HEK293 (cell line): ENCODE data around the gene HDLBP.
"Not testable (repeated sequence)": the region's sequence is repeated elsewhere in the genome, so short reads cannot be mapped to it uniquely, and the experiment has no call there.

Experiments used
- CTCF ChIA-PET: fragments of 350-600 bp; formaldehyde crosslinking; extraction: SDS; loops from one replicate; lab custom pipeline; 2021; ENCODE audit warnings: antibody characterized with exemption; lab: Yijun Ruan, JAX
- POLR2A ChIA-PET: fragments of 300-600 bp; formaldehyde crosslinking; extraction: SDS; loops from one replicate; lab custom pipeline; 2020; ENCODE audit warnings: antibody characterized with exemption, inconsistent platforms; lab: Yijun Ruan, JAX
- H3K27ac ChIP-seq: fragments of 200-500 bp; sonication (Bioruptor generic); 2 replicates; pipeline ENCODE4 v1.5.1; 2014; ENCODE audit warnings: low read depth, low read length, control low read depth, inconsistent platforms; ENCODE audit errors: extremely low read depth
- H3K36me3 ChIP-seq, 2 experiments: fragments of 200-500 bp in 1 of 2; sonication (Bioruptor generic) in 1 of 2; 1 replicate in 1 of 2; 2 replicates in 1 of 2; pipeline ENCODE4 v1.5.1; 2014 to 2017; ENCODE audit warnings: inconsistent platforms in 2 of 2, low read length in 2 of 2; ENCODE audit not compliant: control insufficient read depth in 2 of 2, insufficient read depth in 1 of 2
- H3K4me1 ChIP-seq: fragments of 200-500 bp; sonication (Bioruptor generic); 2 replicates; pipeline ENCODE4 v1.5.1; 2014; ENCODE audit warnings: mild to moderate bottlenecking, low read length, inconsistent platforms; ENCODE audit not compliant: control insufficient read depth, insufficient read depth
- H3K4me3 ChIP-seq: 2 replicates; pipeline ENCODE4 v1.5.1; 2011; ENCODE audit warnings: low read depth, mild to moderate bottlenecking, control low read depth, low read length, moderate library complexity
- H3K9me3 ChIP-seq: fragments of 200-500 bp; sonication (Bioruptor generic); 2 replicates; pipeline ENCODE4 v1.5.1; 2014; ENCODE audit warnings: low read depth, low read length, inconsistent platforms; ENCODE audit not compliant: control insufficient read depth, insufficient read depth
- KLF8 ChIP-seq: fragments of 450-650 bp; formaldehyde crosslinking; IDR thresholded peaks from 2 replicates; pipeline ENCODE4 v1.5.1; 2016; ENCODE audit warnings: missing biosample characterization, missing genetic modification characterization
- KLF9 ChIP-seq: fragments of 450-650 bp; formaldehyde crosslinking; IDR thresholded peaks from 2 replicates; pipeline ENCODE4 v1.5.1; 2016; ENCODE audit warnings: missing biosample characterization, missing genetic modification characterization, low read depth
- REPIN1 ChIP-seq: fragments of 450-650 bp; formaldehyde crosslinking; IDR thresholded peaks from 2 replicates; pipeline ENCODE4 v1.5.1; 2017; ENCODE audit warnings: missing biosample characterization, missing genetic modification characterization, low read depth
- SCRT1 ChIP-seq: fragments of 450-650 bp; formaldehyde crosslinking; IDR thresholded peaks from 2 replicates; pipeline ENCODE4 v1.5.1; 2016; ENCODE audit warnings: missing biosample characterization, missing genetic modification characterization, borderline replicate concordance
- SCRT2 ChIP-seq: fragments of 450-650 bp; formaldehyde crosslinking; IDR thresholded peaks from 2 replicates; pipeline ENCODE4 v1.5.1; 2016; ENCODE audit warnings: missing biosample characterization, missing genetic modification characterization
- SETDB1 ChIP-seq: IDR thresholded peaks from one replicate; pipeline ENCODE4 v1.6.1; 2017; ENCODE audit warnings: mild to moderate bottlenecking, low read length, moderate library complexity, mixed read lengths; ENCODE audit not compliant: insufficient read length
- TRIM28 ChIP-seq: IDR thresholded peaks from 2 replicates; pipeline ENCODE4 v1.6.1; 2011; ENCODE audit warnings: low read length, control low read depth, borderline replicate concordance
- ZBTB17 ChIP-seq: fragments of 450-650 bp; formaldehyde crosslinking; IDR thresholded peaks from 2 replicates; pipeline ENCODE4 v1.5.1; 2016; ENCODE audit warnings: missing biosample characterization, missing genetic modification characterization
- ZNF121 ChIP-seq: fragments of 450-650 bp; formaldehyde crosslinking; IDR thresholded peaks from 2 replicates; pipeline ENCODE4 v1.5.1; 2016; ENCODE audit warnings: missing biosample characterization, missing genetic modification characterization
- ZNF138 ChIP-seq: fragments of 450-650 bp; formaldehyde crosslinking; IDR thresholded peaks from 2 replicates; pipeline ENCODE4 v1.5.1; 2016; ENCODE audit warnings: missing biosample characterization, missing genetic modification characterization, borderline replicate concordance
- ZNF155 ChIP-seq: fragments of 450-650 bp; formaldehyde crosslinking; IDR thresholded peaks from 2 replicates; pipeline ENCODE4 v1.5.1; 2016; ENCODE audit warnings: missing biosample characterization, missing genetic modification characterization
- ZNF214 ChIP-seq: fragments of 450-650 bp; formaldehyde crosslinking; IDR thresholded peaks from 2 replicates; pipeline ENCODE4 v1.5.1; 2017; ENCODE audit warnings: missing biosample characterization, mild to moderate bottlenecking, missing genetic modification characterization, borderline replicate concordance
- ZNF311 ChIP-seq: fragments of 450-650 bp; formaldehyde crosslinking; IDR thresholded peaks from 2 replicates; pipeline ENCODE4 v1.5.1; 2017; ENCODE audit warnings: missing biosample characterization, missing genetic modification characterization, borderline replicate concordance
- ZNF600 ChIP-seq: fragments of 450-650 bp; formaldehyde crosslinking; IDR thresholded peaks from 2 replicates; pipeline ENCODE4 v1.5.1; 2016; ENCODE audit warnings: missing biosample characterization, missing genetic modification characterization
- ZNF623 ChIP-seq: fragments of 450-650 bp; formaldehyde crosslinking; IDR thresholded peaks from 2 replicates; pipeline ENCODE4 v1.5.1; 2016; ENCODE audit warnings: missing biosample characterization, missing genetic modification characterization
- ZNF677 ChIP-seq: fragments of 450-650 bp; IDR thresholded peaks from 2 replicates; pipeline ENCODE4 v1.5.0; 2018; ENCODE audit warnings: missing biosample characterization, mild to moderate bottlenecking, missing genetic modification characterization, moderate library complexity
- ZNF792 ChIP-seq: fragments of 450-650 bp; formaldehyde crosslinking; IDR thresholded peaks from 2 replicates; pipeline ENCODE4 v1.5.1; 2016; ENCODE audit warnings: missing biosample characterization, missing genetic modification characterization
- TF ChIP-seq, protein P1 (sequence below): fragments of 450-650 bp; formaldehyde crosslinking; IDR thresholded peaks from 2 replicates; pipeline ENCODE4 v1.5.1; 2017; ENCODE audit warnings: missing biosample characterization, mild to moderate bottlenecking, missing genetic modification characterization, moderate library complexity
- TF ChIP-seq, protein P2 (sequence below): fragments of 450-650 bp; formaldehyde crosslinking; IDR thresholded peaks from 2 replicates; pipeline ENCODE4 v1.5.1; 2017; ENCODE audit warnings: missing biosample characterization, missing genetic modification characterization
- TF ChIP-seq, protein P3 (sequence below): fragments of 450-650 bp; formaldehyde crosslinking; IDR thresholded peaks from 2 replicates; pipeline ENCODE4 v1.5.1; 2016; ENCODE audit warnings: missing biosample characterization, missing genetic modification characterization
- TF ChIP-seq, protein P4 (sequence below): fragments of 450-650 bp; formaldehyde crosslinking; IDR thresholded peaks from 2 replicates; pipeline ENCODE4 v1.5.1; 2017; ENCODE audit warnings: missing biosample characterization, missing genetic modification characterization

Gene HDLBP

DNA sequence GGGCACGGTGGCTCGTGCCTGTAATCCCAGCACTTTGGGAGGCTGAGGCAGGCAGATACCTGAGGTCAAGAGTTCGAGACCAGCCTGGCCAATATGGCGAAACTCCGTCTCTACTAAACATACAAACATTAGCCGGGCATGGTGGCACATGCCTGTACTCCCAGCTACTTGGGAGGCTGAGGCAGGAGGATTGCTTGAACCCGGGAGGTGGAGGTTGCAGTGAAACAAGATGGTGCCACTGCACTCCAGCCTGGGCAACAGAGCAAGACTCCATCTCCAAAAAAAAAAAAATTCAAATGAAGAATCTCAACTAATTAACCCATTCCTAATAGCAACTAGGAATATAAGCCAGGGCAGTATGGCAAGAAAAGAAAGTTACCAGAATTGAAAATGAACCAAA lies 37.2 kb downstream of the HDLBP start:
- H3K4me3 ChIP-seq, H3K9me3 ChIP-seq, H3K36me3 ChIP-seq, H3K4me1 ChIP-seq, CTCF ChIA-PET, POLR2A ChIA-PET, H3K27ac ChIP-seq: not testable (repeated sequence)
- peak; percentile 67 for TF ChIP-seq ZNF121 (tag by site-specific recombination)

DNA sequence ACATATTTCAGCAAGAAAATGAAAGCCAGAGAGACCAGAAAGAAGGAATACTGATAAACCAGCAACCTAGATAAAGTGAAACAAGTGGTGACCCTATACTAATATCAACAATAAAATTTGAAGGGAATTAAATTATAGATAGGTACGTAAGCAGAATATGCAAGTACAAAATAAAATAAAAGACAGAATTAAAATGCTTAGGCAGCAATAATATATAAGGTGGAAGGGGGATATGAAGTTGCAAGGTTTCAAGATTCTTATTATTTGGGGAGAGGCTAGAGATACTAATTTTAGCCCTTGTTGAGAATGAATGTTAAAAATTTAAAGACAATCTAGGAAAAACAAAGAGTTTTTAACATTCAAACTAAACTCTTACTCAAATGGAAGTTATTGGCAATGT lies 39.6 kb downstream of the HDLBP start:
- CTCF ChIA-PET, result interaction anchor here (0.6 kb wide), 2 partner anchors 12 to 18 kb away, joined by 3 to 5 read pairs; no protein-coding TSS in a partner anchor
- H3K4me3 ChIP-seq, result no peak overlapping the region
- H3K27ac ChIP-seq, result no peak overlapping the region
- peaks cover 3% of the 10 kb centered on the region; the same call in 1 of the 2 replicates for H3K4me1 ChIP-seq
- no peak for TF ChIP-seq SCRT2 (tag by site-specific recombination)
- TF ChIP-seq ZNF214, result no peak
- TF ChIP-seq ZNF311 (tag by site-specific recombination), result no peak
- TF ChIP-seq, protein P1, sequence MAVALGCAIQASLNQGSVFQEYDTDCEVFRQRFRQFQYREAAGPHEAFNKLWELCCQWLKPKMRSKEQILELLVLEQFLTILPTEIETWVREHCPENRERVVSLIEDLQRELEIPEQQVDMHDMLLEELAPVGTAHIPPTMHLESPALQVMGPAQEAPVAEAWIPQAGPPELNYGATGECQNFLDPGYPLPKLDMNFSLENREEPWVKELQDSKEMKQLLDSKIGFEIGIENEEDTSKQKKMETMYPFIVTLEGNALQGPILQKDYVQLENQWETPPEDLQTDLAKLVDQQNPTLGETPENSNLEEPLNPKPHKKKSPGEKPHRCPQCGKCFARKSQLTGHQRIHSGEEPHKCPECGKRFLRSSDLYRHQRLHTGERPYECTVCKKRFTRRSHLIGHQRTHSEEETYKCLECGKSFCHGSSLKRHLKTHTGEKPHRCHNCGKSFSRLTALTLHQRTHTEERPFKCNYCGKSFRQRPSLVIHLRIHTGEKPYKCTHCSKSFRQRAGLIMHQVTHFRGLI (tag by site-specific recombination), result no peak
- TF ChIP-seq KLF8 (tag by site-specific recombination), result no peak
- TF ChIP-seq, protein P2, sequence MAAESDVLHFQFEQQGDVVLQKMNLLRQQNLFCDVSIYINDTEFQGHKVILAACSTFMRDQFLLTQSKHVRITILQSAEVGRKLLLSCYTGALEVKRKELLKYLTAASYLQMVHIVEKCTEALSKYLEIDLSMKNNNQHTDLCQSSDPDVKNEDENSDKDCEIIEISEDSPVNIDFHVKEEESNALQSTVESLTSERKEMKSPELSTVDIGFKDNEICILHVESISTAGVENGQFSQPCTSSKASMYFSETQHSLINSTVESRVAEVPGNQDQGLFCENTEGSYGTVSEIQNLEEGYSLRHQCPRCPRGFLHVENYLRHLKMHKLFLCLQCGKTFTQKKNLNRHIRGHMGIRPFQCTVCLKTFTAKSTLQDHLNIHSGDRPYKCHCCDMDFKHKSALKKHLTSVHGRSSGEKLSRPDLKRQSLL (tag by site-specific recombination), result no peak
- no peak for TF ChIP-seq ZNF155 (tag by site-specific recombination)
- TF ChIP-seq ZNF138 (tag by site-specific recombination), result no peak
- no peak for TF ChIP-seq REPIN1 (tag by site-specific recombination)
- POLR2A ChIA-PET, result no interaction called here
- H3K36me3 ChIP-seq, result no peaks in the 10 kb centered on the region
- H3K9me3 ChIP-seq, result no peaks in the 10 kb centered on the region

DNA sequence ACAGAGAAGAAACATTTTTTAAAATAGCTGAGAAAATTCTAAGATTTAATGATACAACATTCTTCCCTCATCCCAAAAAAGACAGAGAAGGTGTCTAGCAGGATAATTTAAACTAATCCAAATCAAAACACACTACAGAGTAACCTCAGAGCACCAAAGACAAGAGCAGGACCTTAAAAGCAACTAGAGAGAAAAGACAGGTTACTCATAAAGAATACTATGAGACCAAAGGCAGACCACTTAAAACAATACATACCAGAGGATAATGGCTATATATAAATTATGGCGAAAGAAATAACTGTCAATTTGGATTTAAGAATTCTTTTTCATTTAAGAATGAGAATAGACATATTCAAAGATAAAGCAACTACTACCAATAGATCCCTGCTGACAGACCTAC lies 40.0 kb downstream of the HDLBP start:
- TF ChIP-seq ZNF677 (no peak), ZNF792 (tag by site-specific recombination) (no peak), SETDB1 (peak; percentile 97), ZNF623 (tag by site-specific recombination) (no peak), TRIM28 (peak; percentile 85)
- no peak overlapping the region for H3K27ac ChIP-seq
- H3K4me1 ChIP-seq, result peaks cover 3% of the 10 kb centered on the region; the same call in 1 of the 2 replicates
- no peaks in the 10 kb centered on the region for H3K9me3 ChIP-seq
- H3K4me3 ChIP-seq, result no peak overlapping the region
- H3K36me3 ChIP-seq, result no peaks in the 10 kb centered on the region
- ChIA-PET CTCF (interaction anchor here (0.6 to 0.8 kb wide), 3 partner anchors 12 to 17 kb away, joined by 3 to 5 read pairs (median 3); no protein-coding TSS in a partner anchor), POLR2A (no interaction called here)

DNA sequence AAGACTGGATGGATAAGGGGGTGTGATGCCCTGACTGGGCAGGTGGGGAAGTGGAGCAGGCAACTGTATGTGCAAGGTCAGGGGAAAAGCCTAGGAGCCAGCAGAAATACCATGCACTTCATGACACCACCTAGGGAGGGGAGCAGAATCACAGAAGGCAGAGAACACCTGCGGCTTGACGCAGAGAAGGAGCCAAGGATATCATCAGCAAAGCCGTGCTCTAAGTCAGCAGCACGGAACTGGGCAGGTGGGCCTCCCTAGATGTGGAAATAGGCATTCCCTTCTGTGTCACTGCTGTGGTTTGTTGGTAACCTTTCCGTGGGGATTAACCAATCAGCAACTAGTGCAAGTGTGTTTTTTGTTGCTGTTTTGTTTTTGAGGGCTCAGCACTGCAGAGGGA lies 41.3 kb downstream of the HDLBP start:
- no peak overlapping the region for H3K4me3 ChIP-seq
- ChIA-PET CTCF (interaction anchor here (0.6 kb wide), 1 partner anchor 20 kb away, joined by 5 read pairs; no protein-coding TSS in a partner anchor), POLR2A (no interaction called here)
- H3K4me1 ChIP-seq, result peaks cover 6% of the 10 kb centered on the region
- H3K36me3 ChIP-seq, result peaks cover 0 to 11% of the 10 kb centered on the region in 2 experiments; a peak in 1 of 3 replicates
- no peaks in the 10 kb centered on the region for H3K9me3 ChIP-seq
- H3K27ac ChIP-seq, result no peak overlapping the region; the same call in 1 of the 2 replicates
- TF ChIP-seq ZBTB17 (tag by site-specific recombination) (peak; percentile 41; the same call in 1 of the 2 replicates), SCRT2 (tag by site-specific recombination) (peak; percentile 87), KLF9 (no peak), ZNF600 (tag by site-specific recombination) (peak; percentile 45; the same call in 1 of the 2 replicates), SCRT1 (tag by site-specific recombination) (peak; percentile 74; the same call in 1 of the 2 replicates)
- TF ChIP-seq, protein P3, sequence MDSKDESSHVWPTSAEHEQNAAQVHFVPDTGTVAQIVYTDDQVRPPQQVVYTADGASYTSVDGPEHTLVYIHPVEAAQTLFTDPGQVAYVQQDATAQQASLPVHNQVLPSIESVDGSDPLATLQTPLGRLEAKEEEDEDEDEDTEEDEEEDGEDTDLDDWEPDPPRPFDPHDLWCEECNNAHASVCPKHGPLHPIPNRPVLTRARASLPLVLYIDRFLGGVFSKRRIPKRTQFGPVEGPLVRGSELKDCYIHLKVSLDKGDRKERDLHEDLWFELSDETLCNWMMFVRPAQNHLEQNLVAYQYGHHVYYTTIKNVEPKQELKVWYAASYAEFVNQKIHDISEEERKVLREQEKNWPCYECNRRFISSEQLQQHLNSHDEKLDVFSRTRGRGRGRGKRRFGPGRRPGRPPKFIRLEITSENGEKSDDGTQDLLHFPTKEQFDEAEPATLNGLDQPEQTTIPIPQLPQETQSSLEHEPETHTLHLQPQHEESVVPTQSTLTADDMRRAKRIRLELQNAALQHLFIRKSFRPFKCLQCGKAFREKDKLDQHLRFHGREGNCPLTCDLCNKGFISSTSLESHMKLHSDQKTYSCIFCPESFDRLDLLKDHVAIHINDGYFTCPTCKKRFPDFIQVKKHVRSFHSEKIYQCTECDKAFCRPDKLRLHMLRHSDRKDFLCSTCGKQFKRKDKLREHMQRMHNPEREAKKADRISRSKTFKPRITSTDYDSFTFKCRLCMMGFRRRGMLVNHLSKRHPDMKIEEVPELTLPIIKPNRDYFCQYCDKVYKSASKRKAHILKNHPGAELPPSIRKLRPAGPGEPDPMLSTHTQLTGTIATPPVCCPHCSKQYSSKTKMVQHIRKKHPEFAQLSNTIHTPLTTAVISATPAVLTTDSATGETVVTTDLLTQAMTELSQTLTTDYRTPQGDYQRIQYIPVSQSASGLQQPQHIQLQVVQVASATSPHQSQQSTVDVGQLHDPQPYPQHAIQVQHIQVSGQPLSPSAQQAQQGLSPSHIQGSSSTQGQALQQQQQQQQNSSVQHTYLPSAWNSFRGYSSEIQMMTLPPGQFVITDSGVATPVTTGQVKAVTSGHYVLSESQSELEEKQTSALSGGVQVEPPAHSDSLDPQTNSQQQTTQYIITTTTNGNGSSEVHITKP (tag by site-specific recombination), result peak; percentile 88
- TF ChIP-seq, protein P4, sequence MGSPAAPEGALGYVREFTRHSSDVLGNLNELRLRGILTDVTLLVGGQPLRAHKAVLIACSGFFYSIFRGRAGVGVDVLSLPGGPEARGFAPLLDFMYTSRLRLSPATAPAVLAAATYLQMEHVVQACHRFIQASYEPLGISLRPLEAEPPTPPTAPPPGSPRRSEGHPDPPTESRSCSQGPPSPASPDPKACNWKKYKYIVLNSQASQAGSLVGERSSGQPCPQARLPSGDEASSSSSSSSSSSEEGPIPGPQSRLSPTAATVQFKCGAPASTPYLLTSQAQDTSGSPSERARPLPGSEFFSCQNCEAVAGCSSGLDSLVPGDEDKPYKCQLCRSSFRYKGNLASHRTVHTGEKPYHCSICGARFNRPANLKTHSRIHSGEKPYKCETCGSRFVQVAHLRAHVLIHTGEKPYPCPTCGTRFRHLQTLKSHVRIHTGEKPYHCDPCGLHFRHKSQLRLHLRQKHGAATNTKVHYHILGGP, result no peak
